Adipocyte (in vitro differentiated cells): Measurements from ENCODE around the gene CAPN6.

ENCODE experiments used
- DNase-seq: peaks from one replicate; pipeline ENCODE4 v3.0.0-alpha.2; 2015; ENCODE audit warnings: low read depth
- H3K27me3 ChIP-seq: replicated peaks from 2 replicates; pipeline ENCODE4 v1.7.0; 2013; ENCODE audit warnings: mild to moderate bottlenecking, low read length, moderate library complexity; ENCODE audit not compliant: control insufficient read depth, insufficient read depth
- H3K36me3 ChIP-seq: 2 replicates; pipeline ENCODE4 v1.7.0; 2013; ENCODE audit warnings: low read length, mild to moderate bottlenecking, moderate library complexity; ENCODE audit not compliant: control insufficient read depth, insufficient read depth, severe bottlenecking
- H3K4me1 ChIP-seq: 2 replicates; pipeline ENCODE4 v1.7.0; 2013; ENCODE audit warnings: mild to moderate bottlenecking, low read length, moderate library complexity; ENCODE audit not compliant: control insufficient read depth, insufficient read depth
- H3K4me3 ChIP-seq: 2 replicates; pipeline ENCODE4 v1.7.0; 2013; ENCODE audit warnings: mild to moderate bottlenecking, low read length, moderate library complexity
- H3K9ac ChIP-seq: 2 replicates; pipeline ENCODE4 v1.7.0; 2013; ENCODE audit warnings: mild to moderate bottlenecking, low read length, moderate library complexity
- H3K9me3 ChIP-seq: 2 replicates; pipeline ENCODE4 v1.7.0; 2013; ENCODE audit warnings: mild to moderate bottlenecking, low read length, moderate library complexity; ENCODE audit not compliant: control insufficient read depth

CAPN6 gene

DNA sequence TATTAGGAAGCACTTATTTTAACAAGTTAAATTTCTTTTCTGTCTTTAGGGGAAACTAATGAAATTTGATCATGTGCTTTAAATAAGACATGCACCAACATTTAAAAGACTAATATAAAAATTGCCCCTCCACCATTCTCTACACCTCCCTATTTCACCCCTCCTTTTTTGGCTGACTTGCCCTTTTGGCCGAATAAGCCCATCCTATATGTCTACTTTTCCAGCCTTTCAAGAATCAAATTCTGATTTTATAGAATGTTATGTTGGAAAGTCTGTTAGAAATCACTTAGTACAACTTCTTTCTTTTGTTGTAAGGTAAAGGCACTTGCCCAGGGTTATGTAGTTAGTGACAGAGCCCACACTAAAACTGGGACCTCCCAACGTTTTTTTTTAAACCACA, 1.8 kb downstream of the CAPN6 start:
- no peaks in the 10 kb centered on the region for H3K4me1 ChIP-seq
- H3K9me3 ChIP-seq = no peaks in the 10 kb centered on the region
- no peaks in the 10 kb centered on the region for H3K36me3 ChIP-seq
- no peak overlapping the region for H3K4me3 ChIP-seq
- no peak overlapping the region for H3K9ac ChIP-seq
- no peak for DNase-seq
- H3K27me3 ChIP-seq = peaks cover 64% of the 10 kb centered on the region

DNA sequence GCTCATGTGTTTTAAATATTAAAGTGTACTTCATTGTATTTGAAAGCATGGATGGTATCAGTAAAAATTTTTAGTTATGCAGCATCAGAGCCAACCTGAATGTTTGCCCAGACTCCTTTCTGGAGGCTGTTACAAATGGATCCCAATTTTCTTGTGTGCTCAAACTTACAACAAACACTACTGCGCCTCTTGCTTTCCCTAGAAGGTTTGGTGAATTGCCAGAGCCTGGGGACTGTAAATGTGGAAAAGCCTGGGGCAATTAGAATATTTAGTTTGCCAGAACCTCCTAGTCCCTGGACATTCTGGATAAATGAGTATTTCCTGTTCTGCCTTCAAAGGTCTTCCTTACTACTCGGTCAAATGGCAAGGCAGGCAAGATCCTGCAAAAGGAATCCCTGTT, 4.8 kb downstream of the CAPN6 start:
- no peak for DNase-seq
- Histone ChIP-seq H3K4me3 (no peak overlapping the region), H3K36me3 (no peaks in the 10 kb centered on the region), H3K9ac (no peak overlapping the region), H3K9me3 (peaks cover under 1% of the 10 kb centered on the region), H3K4me1 (no peaks in the 10 kb centered on the region), H3K27me3 (peaks cover 66% of the 10 kb centered on the region)

GRCh38 chrX:111264385-111264784, 5.9 kb downstream of the CAPN6 start:
- no peak overlapping the region for H3K9ac ChIP-seq
- no peak overlapping the region for H3K4me3 ChIP-seq
- no peaks in the 10 kb centered on the region for H3K4me1 ChIP-seq
- DNase-seq = no peak
- peaks cover 4% of the 10 kb centered on the region for H3K9me3 ChIP-seq
- H3K36me3 ChIP-seq = no peaks in the 10 kb centered on the region
- H3K27me3 ChIP-seq = peaks cover 62% of the 10 kb centered on the region

- DNase-seq = peak; percentile 24
- Histone ChIP-seq H3K27me3 (peaks cover 51% of the 10 kb centered on the region), H3K4me3 (no peak overlapping the region), H3K36me3 (no peaks in the 10 kb centered on the region), H3K9ac (no peak overlapping the region), H3K4me1 (no peaks in the 10 kb centered on the region), H3K9me3 (peaks cover 4% of the 10 kb centered on the region)
Observed at GRCh38 chrX:111262086-111262485, 8.2 kb downstream of the CAPN6 start.

DNA sequence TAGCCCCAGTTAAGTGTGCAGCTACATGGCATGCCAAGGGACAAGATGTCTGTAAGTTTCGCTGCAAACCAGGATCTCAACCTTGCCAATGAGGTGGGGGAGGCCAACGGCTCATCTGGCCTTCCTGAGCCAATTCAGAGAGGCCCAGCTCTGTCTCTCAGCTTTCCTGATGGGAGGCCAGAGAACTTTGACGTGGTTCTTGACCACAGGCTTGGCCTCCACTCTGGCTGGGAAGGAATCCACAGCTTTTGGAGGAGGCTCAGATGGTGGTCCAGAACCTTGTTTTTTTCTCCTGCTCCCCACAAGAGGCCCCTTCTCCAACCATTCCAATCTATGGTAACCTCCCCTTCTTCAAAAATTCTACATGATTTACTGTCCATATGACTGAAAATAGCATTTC, 9.8 kb downstream of the CAPN6 start:
- Histone ChIP-seq H3K36me3 (no peaks in the 10 kb centered on the region), H3K9me3 (peaks cover 4% of the 10 kb centered on the region), H3K9ac (no peak overlapping the region), H3K4me1 (no peaks in the 10 kb centered on the region), H3K27me3 (peaks cover 36% of the 10 kb centered on the region), H3K4me3 (no peak overlapping the region)
- DNase-seq = no peak

DNA sequence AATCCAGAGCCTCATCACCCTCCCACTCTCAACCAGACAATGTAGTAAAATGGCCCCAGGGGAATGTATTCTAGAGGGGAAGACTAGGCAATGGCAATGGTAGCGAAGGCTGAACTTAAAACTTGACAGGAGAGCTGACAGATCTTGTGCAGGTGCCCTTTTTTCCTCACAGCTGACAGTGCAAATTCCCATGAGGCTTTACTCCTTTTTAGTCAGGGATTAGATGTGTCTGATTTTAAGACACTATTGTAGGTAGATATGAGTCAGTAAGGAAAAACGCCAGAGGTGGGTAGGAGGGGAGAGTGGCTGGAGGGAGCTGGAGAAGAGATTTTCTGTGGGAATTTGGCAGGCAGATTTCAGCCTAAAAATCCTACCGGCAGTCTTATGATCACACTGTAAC, 10.7 kb downstream of the CAPN6 start:
- peaks cover 39% of the 10 kb centered on the region for H3K27me3 ChIP-seq
- no peak overlapping the region for H3K4me3 ChIP-seq
- H3K9ac ChIP-seq = no peak overlapping the region
- DNase-seq = no peak
- H3K4me1 ChIP-seq = no peaks in the 10 kb centered on the region
- H3K36me3 ChIP-seq = no peaks in the 10 kb centered on the region
- H3K9me3 ChIP-seq = peaks cover 4% of the 10 kb centered on the region

DNA sequence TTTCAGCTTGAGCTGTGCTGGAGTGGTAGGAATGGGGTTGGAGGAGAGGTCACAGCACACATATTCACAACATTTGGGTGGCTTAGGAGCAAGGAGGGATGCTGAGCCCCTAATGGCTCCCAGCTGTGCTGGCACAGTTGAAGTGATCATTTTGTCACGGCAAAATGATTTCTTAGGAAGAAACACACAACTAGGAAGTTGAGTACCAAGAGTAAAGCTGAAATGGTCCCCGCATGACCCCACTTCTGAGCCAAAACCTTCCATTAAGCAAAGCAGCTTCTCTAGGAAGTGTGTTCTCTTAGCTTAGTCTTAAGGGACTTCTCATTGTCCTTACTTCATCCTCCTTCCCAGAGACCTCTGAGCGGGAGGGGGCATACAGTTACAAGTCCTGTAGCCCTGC, 12.6 kb downstream of the CAPN6 start:
- peaks cover 30% of the 10 kb centered on the region for H3K27me3 ChIP-seq
- DNase-seq = no peak
- H3K4me1 ChIP-seq = no peaks in the 10 kb centered on the region

GRCh38 chrX:111254896-111255693, 15.2 kb downstream of the CAPN6 start:
- Histone ChIP-seq H3K9ac (no peak overlapping the region), H3K4me3 (no peak overlapping the region), H3K9me3 (peaks cover 5% of the 10 kb centered on the region), H3K27me3 (peaks cover 38% of the 10 kb centered on the region), H3K36me3 (no peaks in the 10 kb centered on the region), H3K4me1 (no peaks in the 10 kb centered on the region)
- DNase-seq = no peak

More for the DNA sequence above, 12.6 kb downstream of the CAPN6 start:
- Histone ChIP-seq H3K9me3 (peaks cover 8% of the 10 kb centered on the region), H3K9ac (no peak overlapping the region), H3K4me3 (no peak overlapping the region), H3K36me3 (no peaks in the 10 kb centered on the region)

DNA sequence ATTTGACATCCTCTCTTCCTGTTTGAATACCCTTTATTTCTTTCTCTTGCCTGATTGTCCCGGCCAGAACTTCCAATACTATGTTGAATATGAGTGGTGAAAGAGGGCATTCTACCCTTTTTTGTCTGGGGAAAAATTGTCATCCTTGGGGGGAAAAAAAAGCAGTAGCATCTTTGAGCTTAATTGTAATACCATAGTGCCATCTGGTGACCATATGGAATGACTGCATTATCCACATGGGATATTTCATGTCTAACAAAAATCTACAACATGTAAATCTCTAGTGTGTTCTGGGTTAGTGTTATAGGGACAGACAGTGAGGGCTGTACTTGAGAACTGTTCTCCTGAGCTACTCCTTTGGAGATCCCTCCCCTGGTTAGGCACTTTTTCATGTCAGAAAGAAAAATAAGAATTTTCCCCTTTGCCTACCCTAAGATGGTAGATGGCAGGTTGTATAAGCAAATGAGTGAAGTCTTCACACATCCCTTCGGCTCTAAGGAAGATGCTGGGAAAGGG, 26.0 kb downstream of the CAPN6 start:
- Histone ChIP-seq H3K4me1 (no peaks in the 10 kb centered on the region), H3K36me3 (no peaks in the 10 kb centered on the region)
- DNase-seq = peak; percentile 59

GRCh38 chrX:111216293-111216801, 53.9 kb downstream of the CAPN6 start:
- Histone ChIP-seq H3K4me3 (no peak overlapping the region), H3K9me3 (peaks cover 3% of the 10 kb centered on the region), H3K36me3 (no peaks in the 10 kb centered on the region), H3K27me3 (peaks cover 51% of the 10 kb centered on the region), H3K9ac (no peak overlapping the region), H3K4me1 (no peaks in the 10 kb centered on the region)
- no peak for DNase-seq

More for the DNA sequence above, 26.0 kb downstream of the CAPN6 start:
- peaks cover 2% of the 10 kb centered on the region for H3K9me3 ChIP-seq
- peaks cover 49% of the 10 kb centered on the region for H3K27me3 ChIP-seq
- no peak overlapping the region for H3K4me3 ChIP-seq
- no peak overlapping the region for H3K9ac ChIP-seq

GRCh38 chrX:111207851-111208250, 62.4 kb downstream of the CAPN6 start:
- Histone ChIP-seq H3K36me3 (no peaks in the 10 kb centered on the region), H3K4me3 (no peak overlapping the region), H3K9ac (no peak overlapping the region), H3K9me3 (no peaks in the 10 kb centered on the region), H3K4me1 (no peaks in the 10 kb centered on the region), H3K27me3 (peaks cover 42% of the 10 kb centered on the region)
- DNase-seq = no peak
